Breast epithelium (tissue), 4 donors: ENCODE results near the gene GFOD2. TPM values are rescaled to one million over a fixed set of nuclear protein-coding genes. Genes with fewer than 3 reads are reported as not detected.
A peak's percentile ranks its signal among the peaks of the same experiment; 100 is the strongest.

Source experiments
- DNase-seq, 2 donors: peaks; one replicate each; pipeline ENCODE4 v3.0.0-alpha.2; 2019; ENCODE audit warnings: low spot score in 2 of 2
- H3K27ac ChIP-seq, 2 donors: fragments of 200-600 bp; sonication (generic) in 1 of 2; one replicate each; pipeline ENCODE4 v1.5.1; 2016 to 2019; ENCODE audit warnings: mild to moderate bottlenecking in 1 of 2
- H3K27me3 ChIP-seq, 2 donors: fragments of 200-600 bp; sonication (generic) in 1 of 2; one replicate each; pipeline versions ENCODE4 v1.5.1 to v1.6.0; 2017 to 2019; ENCODE audit warnings: control low read depth in 1 of 2, mild to moderate bottlenecking in 1 of 2
- H3K36me3 ChIP-seq: fragments of 200-600 bp; one replicate; pipeline ENCODE4 v1.5.1; 2019
- H3K4me1 ChIP-seq, 2 donors: fragments of 200-600 bp; sonication (generic); one replicate each; pipeline ENCODE4 v1.5.1; 2016 to 2019; ENCODE audit warnings: control low read depth in 1 of 2
- H3K4me3 ChIP-seq, 3 donors: fragments of 200-600 bp; sonication (generic); 1 replicate in 2 of 3; 2 replicates in 1 of 3; pipeline ENCODE4 v1.5.1; 2016 to 2019; ENCODE audit warnings: mild to moderate bottlenecking in 3 of 3, moderate library complexity in 2 of 3
- H3K9me3 ChIP-seq, 2 donors: fragments of 200-600 bp; sonication (generic) in 1 of 2; one replicate each; pipeline ENCODE4 v1.5.1; 2016 to 2019; ENCODE audit warnings: control low read depth in 1 of 2
- CTCF ChIP-seq, 3 donors: fragments of 450-650 bp; IDR thresholded peaks; one replicate each; pipeline ENCODE4 v1.5.1; 2016 to 2017; ENCODE audit warnings: antibody characterized with exemption in 3 of 3, mild to moderate bottlenecking in 3 of 3, moderate library complexity in 3 of 3
- POLR2A ChIP-seq: fragments of 450-650 bp; IDR thresholded peaks from one replicate; pipeline ENCODE4 v1.6.1; 2016; ENCODE audit warnings: antibody characterized with exemption, mild to moderate bottlenecking, moderate library complexity
- POLR2AphosphoS5 ChIP-seq, 3 donors: sonication (generic); formaldehyde crosslinking; IDR thresholded peaks; one replicate each; pipeline ENCODE4 v1.6.1; 2017; ENCODE audit warnings: antibody characterized with exemption in 3 of 3
- intact Hi-C: fragments of 100-400 bp; cut with DNase I; formaldehyde crosslinking; loops from one replicate; pipeline ENCODE4 v1.15.1; 2023; ENCODE audit warnings: low total_unique reads
- total RNA-seq, 3 donors: library from RNA; depleted of rRNA; stranded (reverse); fragments of >200 nt; gene quantifications; one replicate each; pipeline ENCODE4 v1.1.0, GENCODE V29; 2016

The GFOD2 gene
- total RNA-seq, 3 donors from 2014 or later: 11.4 to 22.0 (median 21.4) TPM

GRCh38 chr16:67667453-67667816 lies 51.7 kb downstream of the GFOD2 start:
- Histone ChIP-seq H3K36me3 (no peaks in the 10 kb centered on the region), H3K4me1 (peaks cover 12 to 14% of the 10 kb centered on the region in 2 donors), H3K4me3 (peak overlapping the region; percentile 73 to 99 (median 93)), H3K27me3 (no peaks in the 10 kb centered on the region), H3K27ac (peak overlapping the region; percentile 89 to 97), H3K9me3 (no peaks in the 10 kb centered on the region)
- no peak for TF ChIP-seq CTCF (IDR thresholded peaks at IDR 0.05)
- no peak for TF ChIP-seq POLR2AphosphoS5 (IDR thresholded peaks at IDR 0.05)
- no peak for TF ChIP-seq POLR2A
- no peak for DNase-seq
- intact Hi-C loops: loop anchor here (10.0 kb wide), 1 partner anchor 137 kb away; the partner anchor contains the start of genes RANBP10 and TSNAXIP1

GRCh38 chr16:67666559-67667452 lies 52.3 kb downstream of the GFOD2 start, which contains the start of the genes C16orf86 and ENKD1:
C16orf86 (plus strand) TSS chr16:67666814; CDS start chr16:67666971, 157 bp downstream.
ENKD1 (minus strand) TSS chr16:67666750; CDS start chr16:67666442, 308 bp downstream.
- no peaks in the 10 kb centered on the region for H3K36me3 ChIP-seq
- peak within 1 kb of the TSS; percentile 73 to 99 (median 93) for H3K4me3 ChIP-seq
- peak within 1 kb of the TSS; percentile 89 to 97 for H3K27ac ChIP-seq
- TF ChIP-seq CTCF (IDR thresholded peaks at IDR 0.05) (no peak), POLR2AphosphoS5 (IDR thresholded peaks at IDR 0.05) (peak; percentile 44 to 65 (median 45))
- H3K9me3 ChIP-seq: no peaks in the 10 kb centered on the region
- intact Hi-C loops: loop anchor here (10.0 kb wide), 1 partner anchor 138 kb away; the partner anchor contains the start of genes RANBP10 and TSNAXIP1
- H3K27me3 ChIP-seq: no peaks in the 10 kb centered on the region
- DNase-seq: peak; percentile 66 to 78
- H3K4me1 ChIP-seq: peaks cover 12 to 14% of the 10 kb centered on the region in 2 donors

- intact Hi-C loops: loop anchor here (10.0 kb wide), 1 partner anchor 139 kb away; the partner anchor contains the start of genes RANBP10 and TSNAXIP1
- peak overlapping the region; percentile 89 to 97 for H3K27ac ChIP-seq
- DNase-seq: no peak
Observed at GRCh38 chr16:67666032-67666551, 53.0 kb downstream of the GFOD2 start.

GRCh38 chr16:67665598-67665997 lies 53.5 kb downstream of the GFOD2 start:
- no peaks in the 10 kb centered on the region for H3K27me3 ChIP-seq
- H3K4me1 ChIP-seq: peaks cover 14 to 18% of the 10 kb centered on the region in 2 donors
- DNase-seq: no peak
- intact Hi-C loops: loop anchor here (10.0 kb wide), 1 partner anchor 139 kb away; the partner anchor contains the start of genes RANBP10 and TSNAXIP1
- TF ChIP-seq CTCF (IDR thresholded peaks at IDR 0.05) (no peak), POLR2A (no peak), POLR2AphosphoS5 (IDR thresholded peaks at IDR 0.05) (no peak)
- H3K9me3 ChIP-seq: no peaks in the 10 kb centered on the region
- peak overlapping the region; percentile 73 to 99 (median 93) for H3K4me3 ChIP-seq
- no peak overlapping the region for H3K27ac ChIP-seq
- no peaks in the 10 kb centered on the region for H3K36me3 ChIP-seq

More at GRCh38 chr16:67666032-67666551, 53.0 kb downstream of the GFOD2 start:
- H3K4me1 ChIP-seq: peaks cover 14 to 17% of the 10 kb centered on the region in 2 donors
- H3K36me3 ChIP-seq: no peaks in the 10 kb centered on the region
- H3K9me3 ChIP-seq: no peaks in the 10 kb centered on the region
- TF ChIP-seq POLR2A (no peak), POLR2AphosphoS5 (IDR thresholded peaks at IDR 0.05) (no peak), CTCF (IDR thresholded peaks at IDR 0.05) (no peak)
- H3K27me3 ChIP-seq: no peaks in the 10 kb centered on the region
- H3K4me3 ChIP-seq: peak overlapping the region; percentile 73 to 99 (median 93)
